DOHH2 (cell line): ENCODE data around the gene MZB1.
A peak's percentile ranks its signal among the peaks of the same experiment; 100 is the strongest.

Source experiments
- H3F3A ChIP-seq: fragments of 200-600 bp; sonication (generic), shearing (Covaris generic); 2 replicates; pipeline ENCODE4 v1.6.0; 2016; ENCODE audit warnings: antibody characterized with exemption, mild to moderate bottlenecking; ENCODE audit not compliant: control insufficient read depth, insufficient read depth
- H3K27ac ChIP-seq: fragments of 200-600 bp; sonication (generic); 2 replicates; pipeline ENCODE4 v1.5.1; 2014; ENCODE audit warnings: low read depth, mild to moderate bottlenecking, low read length, moderate library complexity
- H3K27me3 ChIP-seq: fragments of 200-600 bp; sonication (generic); 2 replicates; pipeline ENCODE4 v1.6.1; 2014; ENCODE audit warnings: mild to moderate bottlenecking, low read length, mixed read lengths; ENCODE audit not compliant: control insufficient read depth
- H3K36me3 ChIP-seq: fragments of 200-600 bp; sonication (generic); 2 replicates; pipeline ENCODE4 v1.6.1; 2014; ENCODE audit warnings: mild to moderate bottlenecking, low read length, moderate library complexity, mixed read lengths; ENCODE audit not compliant: control insufficient read depth
- H3K4me1 ChIP-seq: fragments of 200-600 bp; sonication (generic); 2 replicates; pipeline ENCODE4 v1.6.1; 2014; ENCODE audit warnings: mild to moderate bottlenecking, low read length, mixed read lengths; ENCODE audit not compliant: control insufficient read depth
- H3K4me2 ChIP-seq: fragments of 200-600 bp; sonication (generic); 2 replicates; pipeline ENCODE4 v1.6.0; 2014; ENCODE audit warnings: mild to moderate bottlenecking, low read length, moderate library complexity
- H3K4me3 ChIP-seq: fragments of 200-600 bp; sonication (generic); 2 replicates; pipeline ENCODE4 v1.5.1; 2014; ENCODE audit warnings: mild to moderate bottlenecking, low read length, mixed read lengths
- H3K79me2 ChIP-seq: fragments of 200-600 bp; sonication (generic); 2 replicates; pipeline ENCODE4 v1.6.1; 2014; ENCODE audit warnings: mild to moderate bottlenecking, low read length, mixed read lengths; ENCODE audit not compliant: control insufficient read depth
- H3K9me2 ChIP-seq: fragments of 200-600 bp; sonication (generic); replicated peaks from 2 replicates; pipeline ENCODE4 v1.6.1; 2014; ENCODE audit warnings: mild to moderate bottlenecking, low read length, mixed read lengths; ENCODE audit not compliant: control insufficient read depth
- H3K9me3 ChIP-seq: fragments of 200-600 bp; sonication (generic); 2 replicates; pipeline ENCODE4 v1.6.1; 2014; ENCODE audit warnings: antibody characterized with exemption, low read length, mixed read lengths; ENCODE audit not compliant: control insufficient read depth, insufficient read depth
- H4K20me1 ChIP-seq: fragments of 200-600 bp; sonication (generic); 2 replicates; pipeline ENCODE4 v1.6.0; 2014; ENCODE audit warnings: low read depth, mild to moderate bottlenecking, antibody characterized with exemption, low read length, moderate library complexity; ENCODE audit not compliant: control insufficient read depth, insufficient read depth
- CTCF ChIP-seq: fragments of 200-600 bp; sonication (generic); IDR thresholded peaks from one replicate; pipeline ENCODE4 v1.5.1; 2014; ENCODE audit warnings: antibody characterized with exemption, mild to moderate bottlenecking, low read depth, low read length; ENCODE audit not compliant: poor library complexity, severe bottlenecking
- EZH2phosphoT487 ChIP-seq: fragments of 200-600 bp; sonication (generic); IDR thresholded peaks from 2 replicates; pipeline ENCODE4 v1.6.1; 2017; ENCODE audit warnings: borderline replicate concordance, mild to moderate bottlenecking, antibody characterized with exemption, low read length, moderate library complexity, mixed read lengths

Gene MZB1

GRCh38 chr5:139341689-139342422 lies 47.9 kb downstream of the MZB1 start, which contains the start of gene PAIP2:
Gene PAIP2, plus strand, starts transcription at chr5:139341854. Its CDS starts 21,931 bp downstream, at chr5:139363785.
- H3K4me2 ChIP-seq = peak within 1 kb of the TSS; percentile 89
- H3K36me3 ChIP-seq = peaks cover 42% of the 10 kb centered on the region
- no peaks in the 10 kb centered on the region for H3K9me3 ChIP-seq
- H3K9me2 ChIP-seq = no peaks in the 10 kb centered on the region
- H3F3A ChIP-seq = peaks cover 13% of the 10 kb centered on the region
- TF ChIP-seq EZH2phosphoT487 = no peak
- TF ChIP-seq CTCF = peak; percentile 80
- peak within 1 kb of the TSS; percentile 92 for H3K4me3 ChIP-seq
- H3K4me1 ChIP-seq = peaks cover 41% of the 10 kb centered on the region
- H3K27ac ChIP-seq = peak within 1 kb of the TSS; percentile 85
- peaks cover 52% of the 10 kb centered on the region for H3K79me2 ChIP-seq
- peaks cover 19% of the 10 kb centered on the region for H4K20me1 ChIP-seq
- H3K27me3 ChIP-seq = no peaks in the 10 kb centered on the region

GRCh38 chr5:139341187-139341688 lies 48.5 kb downstream of the MZB1 start:
- TF ChIP-seq EZH2phosphoT487 = no peak
- no peak for TF ChIP-seq CTCF
- peaks cover 19% of the 10 kb centered on the region for H4K20me1 ChIP-seq
- peaks cover 19% of the 10 kb centered on the region for H3F3A ChIP-seq
- peak overlapping the region; percentile 89 for H3K4me2 ChIP-seq
- H3K9me3 ChIP-seq = no peaks in the 10 kb centered on the region
- peak overlapping the region; percentile 85 for H3K27ac ChIP-seq
- no peaks in the 10 kb centered on the region for H3K27me3 ChIP-seq
- peak overlapping the region; percentile 92 for H3K4me3 ChIP-seq
- H3K36me3 ChIP-seq = peaks cover 36% of the 10 kb centered on the region
- no peaks in the 10 kb centered on the region for H3K9me2 ChIP-seq
- H3K79me2 ChIP-seq = peaks cover 46% of the 10 kb centered on the region
- H3K4me1 ChIP-seq = peaks cover 37% of the 10 kb centered on the region

- peaks cover 26% of the 10 kb centered on the region for H3K36me3 ChIP-seq
- no peak overlapping the region for H3K27ac ChIP-seq
- peaks cover 19% of the 10 kb centered on the region for H4K20me1 ChIP-seq
Observed at GRCh38 chr5:139340051-139340450, 49.7 kb downstream of the MZB1 start.

More at GRCh38 chr5:139340051-139340450, 49.7 kb downstream of the MZB1 start:
- H3K4me3 ChIP-seq = 0 out of 2 replicates have a peak overlapping the region, but pooled peaks have one; percentile 92
- peaks cover 28% of the 10 kb centered on the region for H3F3A ChIP-seq
- no peaks in the 10 kb centered on the region for H3K27me3 ChIP-seq
- no peaks in the 10 kb centered on the region for H3K9me3 ChIP-seq
- H3K4me2 ChIP-seq = peak overlapping the region; percentile 89
- peaks cover 37% of the 10 kb centered on the region for H3K4me1 ChIP-seq
- TF ChIP-seq EZH2phosphoT487 = no peak
- TF ChIP-seq CTCF = no peak
- peaks cover 34% of the 10 kb centered on the region for H3K79me2 ChIP-seq
- H3K9me2 ChIP-seq = no peaks in the 10 kb centered on the region
